Measurements from ENCODE around the gene CEACAM7.

GRCh38 chr19:41649827-41650226 is 38.2 kb downstream of the CEACAM7 start:
- TF ChIP-seq POLR2A (IDR thresholded peaks at IDR 0.05) = no peak
- TF ChIP-seq CTCF (IDR thresholded peaks at IDR 0.05) = no peak
